Myocyte (in vitro differentiated cells): ENCODE results near the gene MYOM3. TPM values are rescaled to one million over a fixed set of nuclear protein-coding genes. Genes with fewer than 3 reads are reported as not detected.
"Not testable (repeated sequence)": the region's sequence is repeated elsewhere in the genome, so short reads cannot be mapped to it uniquely, and the experiment has no call there.

Experiments used
- DNase-seq: peaks from one replicate; pipeline ENCODE4 v3.0.0-alpha.2; 2012; ENCODE audit warnings: low read depth
- total RNA-seq: library from RNA; depleted of rRNA; stranded (reverse); fragments of >200 nt; gene quantifications from 2 replicates; pipeline ENCODE4 v1.2.3, GENCODE V29; 2014

Gene MYOM3
- total RNA-seq, 1 donor from 2014 or later: 161 TPM

- DNase-seq: no peak
Measured at GRCh38 chr1:24074817-24075589, 36.9 kb downstream of the MYOM3 start.

GRCh38 chr1:24074196-24074595, 37.7 kb downstream of the MYOM3 start:
- no peak for DNase-seq

GRCh38 chr1:24071941-24072340, 40.0 kb downstream of the MYOM3 start:
- no peak for DNase-seq

GRCh38 chr1:24070821-24071393, 41.0 kb downstream of the MYOM3 start:
- DNase-seq: peak; percentile 88

GRCh38 chr1:24069817-24070216, 42.1 kb downstream of the MYOM3 start:
- no peak for DNase-seq

- no peak for DNase-seq
Measured at GRCh38 chr1:24067978-24068377, 44.0 kb downstream of the MYOM3 start.

GRCh38 chr1:24065304-24065703, 46.6 kb downstream of the MYOM3 start:
- DNase-seq: no peak

GRCh38 chr1:24062221-24062620, 49.7 kb downstream of the MYOM3 start:
- no peak for DNase-seq

GRCh38 chr1:24060482-24060881, 51.5 kb downstream of the MYOM3 start:
- no peak for DNase-seq

GRCh38 chr1:24058671-24059455, 53.1 kb downstream of the MYOM3 start:
- no peak for DNase-seq

- DNase-seq: no peak
Measured at GRCh38 chr1:24057171-24057570, 54.8 kb downstream of the MYOM3 start.

- DNase-seq: no peak
Measured at GRCh38 chr1:24055681-24056080, 56.3 kb downstream of the MYOM3 start.

GRCh38 chr1:24052220-24052619, 59.7 kb downstream of the MYOM3 start:
- DNase-seq: peak; percentile 53

- DNase-seq: no peak
Measured at GRCh38 chr1:24051206-24051945, 60.6 kb downstream of the MYOM3 start.

GRCh38 chr1:24049733-24050132, 62.2 kb downstream of the MYOM3 start:
- DNase-seq: no peak

GRCh38 chr1:24048894-24049293, 63.0 kb downstream of the MYOM3 start:
- DNase-seq: not testable (repeated sequence)

- no peak for DNase-seq
Measured at GRCh38 chr1:24048205-24048869, 63.6 kb downstream of the MYOM3 start.

- peak; percentile 98 for DNase-seq
Measured at GRCh38 chr1:24047110-24047477, 64.8 kb downstream of the MYOM3 start.

GRCh38 chr1:24045771-24046170, 66.2 kb downstream of the MYOM3 start:
- peak; percentile 52 for DNase-seq

- not testable (repeated sequence) for DNase-seq
Measured at GRCh38 chr1:24044672-24045071, 67.3 kb downstream of the MYOM3 start.
